ENCODE measurements around the gene ALKBH4.
"Not testable (repeated sequence)": the region's sequence is repeated elsewhere in the genome, so short reads cannot be mapped to it uniquely, and the experiment has no call there.

Gene ALKBH4, protein sequence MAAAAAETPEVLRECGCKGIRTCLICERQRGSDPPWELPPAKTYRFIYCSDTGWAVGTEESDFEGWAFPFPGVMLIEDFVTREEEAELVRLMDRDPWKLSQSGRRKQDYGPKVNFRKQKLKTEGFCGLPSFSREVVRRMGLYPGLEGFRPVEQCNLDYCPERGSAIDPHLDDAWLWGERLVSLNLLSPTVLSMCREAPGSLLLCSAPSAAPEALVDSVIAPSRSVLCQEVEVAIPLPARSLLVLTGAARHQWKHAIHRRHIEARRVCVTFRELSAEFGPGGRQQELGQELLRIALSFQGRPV

GRCh38 chr7:102464577-102465280 lies at the start of gene ALKBH4, which contains the start of gene LRWD1:
Gene ALKBH4, minus strand, starts transcription at chr7:102464863. Its CDS starts 27 bp downstream, at chr7:102464836.
Gene LRWD1, plus strand, starts transcription at chr7:102464984. Its CDS starts 97 bp downstream, at chr7:102465081.
- peak; percentile 94 to 96 for DNase-seq (ENCODE audit: low read depth in 2 of 2)

DNA sequence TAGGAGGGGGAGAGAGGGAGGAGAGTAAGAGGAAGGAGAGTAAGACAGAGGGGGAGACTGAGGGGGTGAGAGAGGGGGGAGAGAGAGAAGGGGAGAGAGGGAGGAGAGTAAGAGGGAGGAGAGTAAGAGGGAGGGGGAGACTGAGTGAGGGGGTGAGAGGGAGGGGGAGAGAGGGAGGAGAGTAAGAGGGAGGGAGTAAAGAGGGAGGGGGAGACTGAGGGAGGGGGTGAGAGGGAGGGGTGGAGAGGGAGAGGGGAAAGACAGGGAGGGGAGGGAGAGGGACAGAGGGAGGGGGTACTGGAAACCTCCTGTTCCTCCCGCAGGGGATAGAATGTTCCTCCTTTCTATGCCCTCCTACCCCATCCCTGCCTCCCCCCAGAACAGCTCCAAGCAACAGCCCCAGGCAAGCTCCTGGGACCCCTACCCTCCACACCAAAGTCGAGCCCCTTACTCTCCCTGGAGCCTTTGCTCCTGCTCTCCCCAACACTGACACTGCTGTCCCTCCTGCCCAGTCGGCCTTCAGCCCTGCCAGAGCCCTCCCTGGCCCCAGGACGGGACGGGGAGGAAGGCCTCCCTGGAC lies 48.1 kb upstream of the ALKBH4 start:
- DNase-seq (ENCODE audit: low read depth in 2 of 2) = not testable (repeated sequence)

DNA sequence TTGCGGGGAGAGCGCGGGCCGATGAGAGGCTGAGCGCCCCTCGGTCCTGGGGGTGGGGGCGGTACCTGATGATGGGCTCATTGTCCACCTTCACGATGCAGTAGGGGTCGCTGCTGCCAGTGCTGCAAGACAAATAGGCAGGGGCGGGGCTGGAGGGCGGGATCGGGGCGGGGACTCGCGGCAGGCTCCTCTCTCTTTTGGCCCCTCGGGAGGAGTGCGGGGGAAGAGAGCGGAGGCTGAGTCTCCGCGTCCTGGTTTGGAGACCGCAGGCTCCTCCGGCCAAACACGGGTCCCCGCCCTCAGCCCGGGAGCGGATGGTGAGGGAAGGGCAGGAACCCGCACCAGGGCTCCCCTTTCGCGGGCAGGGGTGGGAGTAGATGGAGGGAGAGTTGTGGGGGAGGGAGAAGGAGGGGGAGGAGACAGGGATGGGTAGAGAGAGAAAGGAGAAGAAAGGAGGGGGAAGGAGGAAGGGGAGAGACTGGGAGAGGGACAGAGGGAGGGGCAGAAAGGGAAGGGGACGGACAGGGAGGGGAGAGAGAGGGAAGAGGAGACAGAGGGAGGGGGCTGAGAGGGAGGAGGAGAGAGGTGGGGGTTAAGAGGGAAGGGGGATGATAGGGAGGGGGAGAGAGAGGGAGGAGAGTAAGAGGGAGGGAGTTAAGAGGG lies 47.3 kb upstream of the ALKBH4 start:
- DNase-seq (ENCODE audit: low read depth in 2 of 2) = not testable (repeated sequence)

DNA sequence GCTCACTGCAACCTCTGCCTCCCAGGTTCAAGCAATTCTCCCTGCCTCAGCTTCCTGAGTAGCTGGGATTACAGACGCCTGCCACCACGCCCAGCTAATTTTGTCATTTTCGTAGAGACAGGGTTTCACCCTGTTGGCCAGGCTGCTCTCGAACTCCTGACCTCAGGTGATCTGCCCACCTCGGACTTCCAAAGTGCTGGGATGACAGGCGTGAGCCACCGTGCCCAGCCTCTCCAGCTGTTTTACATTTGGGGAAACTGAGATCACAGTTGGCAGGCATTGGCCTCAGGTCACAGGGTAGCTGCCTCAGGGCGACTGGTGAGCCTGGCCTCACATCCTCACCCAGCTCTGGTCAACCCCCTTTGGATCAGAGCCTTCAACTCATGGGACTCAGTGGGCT lies 45.9 kb upstream of the ALKBH4 start:
- DNase-seq (ENCODE audit: low read depth in 2 of 2) = not testable (repeated sequence)

GRCh38 chr7:102507410-102508088 lies 42.9 kb upstream of the ALKBH4 start:
- DNase-seq (ENCODE audit: low read depth in 2 of 2) = not testable (repeated sequence)

DNA sequence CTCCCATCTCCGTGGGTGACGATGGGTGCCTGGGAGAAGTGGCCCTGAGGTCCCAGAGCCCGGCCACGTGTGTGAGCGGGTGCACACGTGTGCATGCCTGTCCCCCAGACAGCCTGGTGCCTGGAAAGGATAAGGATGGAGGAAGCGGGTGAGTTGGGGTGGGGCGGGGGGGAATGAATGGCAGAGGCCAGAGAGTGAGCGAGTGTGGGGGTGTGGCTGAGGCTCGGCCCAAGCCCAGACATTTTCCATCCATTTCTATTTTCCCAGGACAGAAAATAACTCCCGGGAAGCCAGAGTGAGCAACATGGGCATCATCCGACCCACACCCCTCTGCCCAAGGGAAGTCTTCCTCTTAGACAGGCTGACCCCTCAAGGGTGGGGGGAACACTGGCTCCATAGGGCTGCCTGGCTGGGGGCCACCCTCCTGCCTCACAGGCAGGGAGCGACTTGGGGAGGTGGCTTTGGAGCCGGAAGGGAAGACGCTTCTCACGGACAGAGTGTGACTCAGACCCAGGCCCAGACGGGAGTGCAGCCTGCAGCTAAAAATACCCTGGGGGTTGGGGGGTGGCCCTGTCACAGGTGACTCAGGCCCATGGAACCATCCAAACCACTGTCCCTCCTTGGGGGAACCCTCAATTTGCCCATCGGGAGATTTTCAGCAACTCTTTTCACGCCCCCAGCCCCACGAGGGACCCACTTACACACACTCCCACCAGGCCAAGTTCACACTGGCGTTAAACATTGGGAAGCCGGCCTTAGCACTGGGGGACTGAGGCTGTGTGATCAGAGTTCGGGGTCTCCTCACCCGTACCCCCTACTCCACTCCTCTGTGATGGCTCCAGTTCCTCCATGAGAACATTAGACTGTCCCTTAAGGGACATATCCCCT lies 40.9 kb upstream of the ALKBH4 start:
- DNase-seq (ENCODE audit: low read depth in 2 of 2) = not testable (repeated sequence)

GRCh38 chr7:102503141-102503540 lies 38.5 kb upstream of the ALKBH4 start:
- DNase-seq (ENCODE audit: low read depth in 2 of 2) = not testable (repeated sequence)

DNA sequence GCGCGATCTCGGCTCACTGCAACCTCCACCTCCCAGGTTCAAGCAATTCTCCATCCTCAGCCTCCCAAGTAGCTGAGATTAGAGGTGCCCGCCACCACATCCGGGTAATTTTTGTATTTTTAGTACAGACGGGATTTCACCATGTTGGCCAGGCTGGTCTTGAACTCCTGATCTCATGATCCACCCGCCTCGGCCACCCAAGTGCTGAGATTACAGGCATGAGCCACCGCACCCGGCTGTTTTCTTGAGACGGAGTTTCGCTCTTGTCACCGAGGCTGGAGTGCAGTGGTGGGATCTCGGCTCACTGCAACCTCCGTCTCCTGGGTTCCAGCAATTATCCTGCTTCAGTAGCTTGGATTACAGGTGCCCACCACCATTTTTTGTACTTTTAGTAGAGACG lies 33.7 kb upstream of the ALKBH4 start:
- not testable (repeated sequence) for DNase-seq (ENCODE audit: low read depth in 2 of 2)

DNA sequence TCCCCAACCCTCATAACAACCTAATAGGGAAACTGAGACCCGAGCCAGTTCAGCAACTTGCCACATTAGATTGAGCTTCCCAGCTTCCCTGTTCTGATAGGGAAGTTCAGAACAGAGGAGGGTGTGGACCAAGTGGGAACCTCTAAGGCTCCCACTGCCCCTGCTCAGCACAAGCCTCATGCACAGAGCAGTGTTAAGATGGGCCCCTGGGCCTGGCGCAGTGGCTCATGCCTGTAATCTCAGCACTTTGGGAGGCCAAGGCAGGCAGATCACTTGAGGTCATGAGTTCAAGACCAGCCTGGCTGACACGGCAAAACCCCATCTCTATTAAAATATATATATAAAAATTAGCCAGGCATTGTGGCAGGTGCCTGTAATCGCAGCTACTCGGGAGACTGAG lies 32.6 kb upstream of the ALKBH4 start:
- not testable (repeated sequence) for DNase-seq (ENCODE audit: low read depth in 2 of 2)

DNA sequence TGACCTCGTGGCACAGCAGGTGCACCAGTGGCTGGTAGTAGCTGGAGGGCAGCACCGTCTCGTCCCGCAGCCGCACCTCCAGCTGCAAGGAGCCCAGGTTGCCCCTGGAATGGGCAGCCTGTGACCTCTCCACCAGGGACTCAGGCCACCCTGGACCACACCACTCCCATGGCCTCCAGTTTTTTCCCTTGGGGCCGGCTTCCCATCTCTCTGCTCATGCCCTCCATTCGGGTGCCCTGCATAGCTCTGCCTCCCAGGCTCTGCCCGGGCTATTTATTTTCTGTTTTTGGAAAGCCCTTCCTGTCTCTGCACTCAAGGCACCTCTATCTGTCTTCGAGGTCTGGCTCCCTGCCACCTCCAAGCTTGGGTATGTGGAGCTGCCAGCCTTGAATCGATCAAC lies 32.2 kb upstream of the ALKBH4 start:
- DNase-seq (ENCODE audit: low read depth in 2 of 2) = not testable (repeated sequence)

DNA sequence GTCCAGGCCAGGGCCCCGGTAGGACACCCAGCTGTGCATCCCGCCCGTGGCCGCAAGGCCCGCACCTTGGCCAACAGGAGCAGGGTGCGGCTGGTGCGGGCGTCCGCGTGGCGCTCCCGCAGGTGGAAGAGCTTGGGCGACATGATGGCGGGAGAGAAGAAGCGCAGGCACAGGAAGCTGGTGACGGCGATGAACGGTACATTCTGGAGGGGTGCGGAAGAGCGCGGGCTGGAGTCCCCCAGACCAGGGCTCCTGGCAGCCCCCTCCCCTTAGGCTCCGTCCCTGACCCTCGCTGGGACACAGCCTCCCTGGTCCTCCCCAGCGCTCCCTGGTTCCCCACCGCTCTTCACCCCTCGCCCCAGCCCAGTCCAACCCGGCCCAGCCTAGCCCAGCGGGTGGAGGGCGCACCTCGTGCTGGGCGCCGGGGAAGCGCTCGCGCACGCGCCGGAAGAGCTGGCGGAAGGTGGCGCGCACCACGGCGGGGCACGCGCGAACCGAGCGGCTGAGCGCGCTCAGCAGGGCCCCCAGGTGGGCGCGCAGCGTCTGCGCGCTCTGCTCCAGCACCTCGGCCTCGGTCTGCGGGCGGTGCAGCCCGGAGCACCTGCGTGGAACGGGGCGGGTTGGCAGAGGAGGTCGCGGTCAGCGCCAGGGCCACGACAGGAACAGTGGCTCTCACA lies 29.9 kb upstream of the ALKBH4 start:
- not testable (repeated sequence) for DNase-seq (ENCODE audit: low read depth in 2 of 2)

DNA sequence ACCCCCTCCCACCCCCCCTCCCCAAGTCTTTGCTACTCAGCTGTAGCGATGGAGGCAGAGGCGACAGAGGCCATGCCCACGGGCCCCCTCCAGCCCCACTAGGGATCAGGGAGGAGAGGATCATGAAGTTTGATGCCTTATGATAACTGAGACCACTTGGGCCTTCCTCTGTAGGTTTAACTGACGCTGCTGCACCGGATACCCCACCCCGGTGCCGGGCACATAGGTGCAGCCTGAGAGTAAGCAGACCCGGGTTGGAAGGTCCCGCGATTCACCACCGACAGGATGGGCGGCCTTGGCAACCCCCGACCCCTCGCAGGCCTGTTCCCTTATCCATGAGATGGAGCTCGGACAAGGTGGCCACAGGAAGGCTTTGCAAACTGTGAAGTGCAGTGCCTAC lies 29.4 kb upstream of the ALKBH4 start:
- DNase-seq (ENCODE audit: low read depth in 2 of 2) = not testable (repeated sequence)

- not testable (repeated sequence) for DNase-seq (ENCODE audit: low read depth in 2 of 2)
Measured at GRCh38 chr7:102493220-102493935, 28.7 kb upstream of the ALKBH4 start.

- peak in 1 of 2 donors; percentile 57 for DNase-seq (ENCODE audit: low read depth in 2 of 2)
Measured at GRCh38 chr7:102490529-102491075, 25.9 kb upstream of the ALKBH4 start.

- not testable (repeated sequence) for DNase-seq (ENCODE audit: low read depth in 2 of 2)
Measured at GRCh38 chr7:102484317-102484716, 19.7 kb upstream of the ALKBH4 start.

GRCh38 chr7:102481962-102482361 lies 17.3 kb upstream of the ALKBH4 start:
- DNase-seq (ENCODE audit: low read depth in 2 of 2) = not testable (repeated sequence)

DNA sequence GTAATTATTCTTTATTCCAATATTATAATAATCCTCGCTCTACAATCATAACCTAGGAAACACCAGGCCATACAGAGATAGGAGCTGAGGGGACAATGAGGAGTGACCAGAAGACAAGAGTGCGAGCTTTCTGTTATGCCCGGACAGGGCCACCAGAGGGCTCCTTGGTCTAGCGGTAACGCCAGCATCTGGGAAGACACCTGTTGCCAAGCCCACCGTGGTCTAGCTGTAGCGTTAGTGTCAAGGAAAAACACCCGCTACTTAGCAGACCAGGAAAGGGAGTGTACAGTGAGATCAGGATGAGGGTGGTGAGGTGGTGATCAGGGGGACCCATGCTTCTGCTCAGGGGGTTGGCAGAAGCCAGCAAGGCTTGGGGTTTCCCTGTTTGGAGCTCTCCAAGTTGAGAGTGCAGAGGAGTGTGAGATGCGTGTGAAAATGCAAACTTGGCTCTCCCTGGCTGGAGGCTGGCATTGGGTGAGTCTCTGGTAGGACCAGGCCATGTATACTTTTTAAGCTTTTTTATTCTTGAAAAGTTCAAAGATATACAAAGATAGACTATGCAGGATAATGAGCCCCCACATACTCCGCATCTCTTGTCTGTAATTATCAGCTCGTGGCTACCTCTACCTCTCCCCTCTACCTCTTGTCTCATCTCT lies 15.4 kb upstream of the ALKBH4 start:
- DNase-seq (ENCODE audit: low read depth in 2 of 2) = not testable (repeated sequence)

DNA sequence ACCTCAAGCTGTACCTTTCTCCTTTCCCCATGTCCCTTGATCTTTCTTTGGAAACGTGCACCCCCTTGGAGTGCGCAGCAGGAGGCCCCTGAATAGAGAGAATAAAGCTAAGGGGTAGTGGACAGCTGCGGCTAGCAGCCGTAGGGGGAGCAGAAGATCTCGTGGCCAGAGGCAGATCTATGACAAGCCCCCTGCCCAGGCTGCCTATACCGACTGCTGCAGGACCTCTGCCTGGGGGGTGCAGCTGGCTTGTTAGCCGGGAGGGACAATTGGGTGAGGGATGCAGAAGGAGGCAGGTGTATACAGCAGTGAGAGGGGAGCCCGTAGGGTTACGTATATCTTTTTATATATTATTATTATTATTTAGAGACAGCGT lies 14.5 kb upstream of the ALKBH4 start:
- not testable (repeated sequence) for DNase-seq (ENCODE audit: low read depth in 2 of 2)

All from activated CD4-positive, alpha-beta T cell treated with anti-CD3 and anti-CD28 coated beads for 24 hours (primary cell).